ENCODE data around the gene TMEM108.

The TMEM108 gene

DNA sequence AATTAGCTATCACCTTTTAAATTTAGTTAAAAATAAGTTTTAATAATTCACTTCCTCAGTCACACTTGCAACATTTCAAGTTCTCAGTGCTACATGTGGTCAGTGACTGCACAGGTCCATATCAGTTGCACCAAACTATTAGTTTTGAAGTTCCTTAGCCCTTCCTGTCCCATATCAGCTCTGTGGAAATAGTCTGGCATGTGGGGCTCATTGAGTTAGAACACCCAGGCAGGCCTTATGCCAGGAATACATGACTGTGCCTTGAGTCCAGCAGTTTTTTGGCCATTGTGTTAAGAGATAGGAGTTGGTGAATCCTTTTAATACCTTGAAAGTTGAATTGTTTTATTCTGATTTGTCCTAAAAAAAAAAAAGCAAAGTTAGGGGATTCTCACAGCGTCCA is 207.9 kb downstream of the TMEM108 start:
- no peaks in the 10 kb centered on the region for H3K9me3 Mint-ChIP-seq
- no peak for TF ChIP-seq CTCF (IDR thresholded peaks at IDR 0.05; ENCODE audit: unreplicated experiment in 3 of 3)
- no peaks in the 10 kb centered on the region for H3K36me3 Mint-ChIP-seq (ENCODE audit: low read depth)
- no peak overlapping the region for H3K27ac Mint-ChIP-seq
- H3K4me1 Mint-ChIP-seq, result no peaks in the 10 kb centered on the region
- no peaks in the 10 kb centered on the region for H3K27me3 Mint-ChIP-seq (ENCODE audit: low read depth)
- no peak overlapping the region for H3K4me3 Mint-ChIP-seq

- Mint-ChIP-seq H3K9me3 (no peaks in the 10 kb centered on the region), H3K4me1 (no peaks in the 10 kb centered on the region), H3K27ac (no peak overlapping the region), H3K4me3 (no peak overlapping the region), H3K27me3 (ENCODE audit: low read depth) (no peaks in the 10 kb centered on the region), H3K36me3 (ENCODE audit: low read depth) (no peaks in the 10 kb centered on the region)
- no peak for TF ChIP-seq CTCF (IDR thresholded peaks at IDR 0.05; ENCODE audit: unreplicated experiment in 3 of 3)
These were observed 208.6 kb downstream of the TMEM108 start for GRCh38 chr3:133246773-133247172.

- Mint-ChIP-seq H3K36me3 (ENCODE audit: low read depth) (no peaks in the 10 kb centered on the region), H3K4me1 (peaks cover 4% of the 10 kb centered on the region)
These were observed 210.2 kb downstream of the TMEM108 start for GRCh38 chr3:133248389-133248788.

DNA sequence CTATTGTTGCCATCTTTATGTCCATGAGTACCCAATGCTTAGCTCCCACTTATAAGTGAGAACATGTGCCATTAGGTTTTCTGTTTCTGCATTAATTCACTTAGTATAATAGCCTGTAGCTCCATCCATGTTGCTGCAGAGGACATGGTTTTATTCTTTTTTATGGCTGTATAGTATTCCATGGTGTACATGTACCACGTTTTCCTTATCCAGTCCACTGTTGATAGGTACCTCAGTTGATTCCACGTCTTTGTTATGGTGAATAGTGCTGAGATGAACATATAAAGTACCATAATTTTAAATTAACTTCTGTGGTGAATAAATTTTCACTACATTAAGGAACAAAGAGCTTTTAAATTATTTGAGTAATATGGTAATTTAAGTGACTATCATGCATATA is 211.3 kb downstream of the TMEM108 start:
- Mint-ChIP-seq H3K9me3 (no peaks in the 10 kb centered on the region), H3K27ac (no peak overlapping the region), H3K27me3 (ENCODE audit: low read depth) (no peaks in the 10 kb centered on the region), H3K4me3 (no peak overlapping the region), H3K36me3 (ENCODE audit: low read depth) (no peaks in the 10 kb centered on the region), H3K4me1 (peaks cover 9% of the 10 kb centered on the region)
- TF ChIP-seq CTCF (IDR thresholded peaks at IDR 0.05; ENCODE audit: unreplicated experiment in 3 of 3), result no peak

More at GRCh38 chr3:133248389-133248788, 210.2 kb downstream of the TMEM108 start:
- no peaks in the 10 kb centered on the region for H3K9me3 Mint-ChIP-seq
- H3K4me3 Mint-ChIP-seq, result no peak overlapping the region
- no peak for TF ChIP-seq CTCF (IDR thresholded peaks at IDR 0.05; ENCODE audit: unreplicated experiment in 3 of 3)
- no peak overlapping the region for H3K27ac Mint-ChIP-seq
- H3K27me3 Mint-ChIP-seq (ENCODE audit: low read depth), result no peaks in the 10 kb centered on the region

DNA sequence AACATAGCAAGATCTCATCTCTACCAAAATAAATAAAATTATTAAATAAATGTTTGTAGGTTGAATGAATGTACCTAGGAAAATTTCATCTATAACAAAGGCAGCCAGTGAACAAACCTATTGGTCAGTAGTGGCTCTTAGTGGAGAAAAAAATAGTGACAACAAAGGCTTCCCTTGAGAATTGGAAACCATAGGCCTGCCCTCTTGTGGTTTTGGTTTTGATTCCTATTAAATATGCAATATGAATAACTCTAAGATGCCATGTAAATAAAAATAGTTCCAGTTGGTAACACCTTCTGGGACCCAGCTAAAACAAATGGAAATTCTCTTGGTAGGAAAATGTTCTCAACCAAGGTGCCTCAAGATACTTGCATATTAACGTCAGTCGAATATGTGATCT is 216.0 kb downstream of the TMEM108 start:
- H3K36me3 Mint-ChIP-seq (ENCODE audit: low read depth), result no peaks in the 10 kb centered on the region
- no peak for TF ChIP-seq CTCF (IDR thresholded peaks at IDR 0.05; ENCODE audit: unreplicated experiment in 3 of 3)
- H3K27ac Mint-ChIP-seq, result no peak overlapping the region
- H3K4me3 Mint-ChIP-seq, result no peak overlapping the region
- H3K4me1 Mint-ChIP-seq, result peaks cover 33% of the 10 kb centered on the region
- no peaks in the 10 kb centered on the region for H3K27me3 Mint-ChIP-seq (ENCODE audit: low read depth)
- no peaks in the 10 kb centered on the region for H3K9me3 Mint-ChIP-seq

DNA sequence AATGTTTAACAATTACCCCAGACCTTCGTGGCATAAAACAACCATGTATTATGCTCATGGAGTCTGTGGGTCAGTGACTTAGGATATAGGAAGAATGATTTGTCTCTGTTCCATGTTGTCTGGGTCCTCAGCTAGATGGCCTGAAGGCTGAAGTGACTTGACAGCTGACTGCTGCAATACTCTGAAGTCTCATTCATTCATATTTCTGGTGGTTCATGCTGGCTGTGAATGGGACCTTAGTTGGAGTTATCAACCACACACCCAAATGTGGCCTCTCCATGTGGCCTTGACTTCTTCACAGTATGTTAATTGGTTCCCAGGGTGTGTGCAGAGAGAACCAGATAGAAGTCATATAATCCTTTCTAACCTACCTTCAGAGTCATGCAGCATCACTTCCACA is 216.5 kb downstream of the TMEM108 start:
- Mint-ChIP-seq H3K4me1 (peaks cover 33% of the 10 kb centered on the region), H3K4me3 (no peak overlapping the region), H3K36me3 (ENCODE audit: low read depth) (no peaks in the 10 kb centered on the region), H3K27me3 (ENCODE audit: low read depth) (no peaks in the 10 kb centered on the region), H3K9me3 (no peaks in the 10 kb centered on the region), H3K27ac (no peak overlapping the region)
- no peak for TF ChIP-seq CTCF (IDR thresholded peaks at IDR 0.05; ENCODE audit: unreplicated experiment in 3 of 3)
